Heart right ventricle (tissue), 16 donors: ENCODE results near the gene ANXA4. TPM values are rescaled to one million over a fixed set of nuclear protein-coding genes. Genes with fewer than 3 reads are reported as not detected.

Experiments used
- ATAC-seq, 8 donors: fragments of 200-7000 bp; cut with Tn5 transposase; one replicate each; pipeline ENCODE4 v1.9.1; 2020; ENCODE audit warnings: mild to moderate bottlenecking in 8 of 8, moderate library complexity in 8 of 8, moderate number of reproducible peaks in 1 of 8
- DNase-seq, 2 donors: peaks; one replicate each; pipeline ENCODE4 v3.0.0-alpha.2; 2020
- H3K27ac ChIP-seq, 10 donors: fragments of 200-600 bp; sonication (generic) in 2 of 10; one replicate each; pipeline versions ENCODE4 v1.5.0 to v1.8.0; 2020 to 2022; ENCODE audit warnings: mild to moderate bottlenecking in 3 of 10
- H3K27me3 ChIP-seq, 7 donors: fragments of 200-600 bp; one replicate each; pipeline ENCODE4 v1.8.0; 2021 to 2022; ENCODE audit warnings: mild to moderate bottlenecking in 2 of 7
- H3K36me3 ChIP-seq, 9 donors: fragments of 200-600 bp; sonication (generic) in 1 of 9; one replicate each; pipeline versions ENCODE4 v1.5.0 to v1.8.0; 2020 to 2022; ENCODE audit warnings: mild to moderate bottlenecking in 2 of 9
- H3K4me1 ChIP-seq, 9 donors: fragments of 200-600 bp; sonication (generic) in 1 of 9; one replicate each; pipeline versions ENCODE4 v1.5.0 to v1.8.0; 2020 to 2022; ENCODE audit warnings: mild to moderate bottlenecking in 4 of 9
- H3K4me3 ChIP-seq, 10 donors: fragments of 200-600 bp; sonication (generic) in 2 of 10; one replicate each; pipeline versions ENCODE4 v1.5.0 to v1.8.0; 2020 to 2022; ENCODE audit warnings: mild to moderate bottlenecking in 7 of 10, moderate library complexity in 2 of 10
- H3K9me3 ChIP-seq, 11 donors: fragments of 200-600 bp in 10 of 11; sonication (generic) in 2 of 11; one replicate each; pipeline versions ENCODE4 v1.5.0 to v1.8.0; 2013 to 2022; ENCODE audit warnings: mild to moderate bottlenecking in 2 of 11, control low read depth in 1 of 11, moderate library complexity in 1 of 11
- WGBS, 2 donors: extraction: QIAGEN DNeasy Blood & Tissue Kit; methylation state at CpG; one replicate each; pipeline ENCODE4 v1.1.7; 2013; ENCODE audit warnings: inconsistent platforms in 1 of 2; 5-methylcytosine and 5-hydroxymethylcytosine counted together
- intact Hi-C, 10 donors: fragments of 100-400 bp; cut with DNase I; formaldehyde crosslinking; loops; one replicate each; pipeline versions ENCODE4 v1.11.1 to v1.14.2; 2022
- polyA plus RNA-seq, 2 donors: library from polyadenylated mRNA; stranded (reverse); fragments of 200-250 nt; gene quantifications; one replicate each; pipeline ENCODE4 v1.2.3, GENCODE V29; 2013
- total RNA-seq, 10 donors: library from RNA; stranded (reverse); fragmentation: NEBNext Ultra II Directional in 3 of 10; extraction: Animal tissue kit (Norgen Biotek cat#: 25700) in 3 of 10; gene quantifications; one replicate each; pipeline versions ENCODE4 v1.2.1 to v1.2.4, GENCODE V29; 2021 to 2023
- TF ChIP-seq, protein P1 (sequence below), 9 donors: fragments of 200-600 bp; sonication (generic) in 2 of 9; IDR thresholded peaks; one replicate each; pipeline versions ENCODE4 v1.5.0 to v1.8.0; 2021 to 2022; ENCODE audit warnings: antibody characterized with exemption in 9 of 9, mild to moderate bottlenecking in 5 of 9, moderate library complexity in 1 of 9
- donor health status: Arrhythmogenic right ventricular cardiomyopathy.
- donor health status: ischemic (EF 13 %, LVEDD 7.1; RV severe dilation, severe dysfunction).
- donor health status: healthy with polysubstance abuse.
- donor health status: DM: no; HTN: yes; CAD: no.
- donor health status: DM: no; HTN: no; CAD: no.
- donor health status: ischemic (EF 25% LVEDD 6.9; RV normal size, moderate dysfunction).
- donor health status: ischemic (EF 25% LVEDD 5.7; RV mildly dilated, moderate dysfunction).
- donor health status: healthy.
- donor health status: DM: yes; HTN: yes; CAD: no.
- donor health status: Ischemic cardiomyopathy.
- donor health status: ischemic (EF 35%, LVEDD 5.7; RV mildly dilated, moderate dysfunction).
- donor health status: nonischemic (EF 11% LVEDD 7.7; RV severe dilation, severe dysfunction).
- donor health status: DM: yes; HTN: yes; CAD: no.
- donor health status: PGD.
- donor health status: ischemic (EF 29% LVEDD 5.4; RV normal size, mild dysfunction).
- donor health status: nonischemic (EF 23%, LVEDD 6.1; RV moderate dilation, normal function).

ANXA4 gene
- total and polyA plus RNA-seq, 12 donors, result 12.0 to 36.7 (median 22.6) TPM

DNA sequence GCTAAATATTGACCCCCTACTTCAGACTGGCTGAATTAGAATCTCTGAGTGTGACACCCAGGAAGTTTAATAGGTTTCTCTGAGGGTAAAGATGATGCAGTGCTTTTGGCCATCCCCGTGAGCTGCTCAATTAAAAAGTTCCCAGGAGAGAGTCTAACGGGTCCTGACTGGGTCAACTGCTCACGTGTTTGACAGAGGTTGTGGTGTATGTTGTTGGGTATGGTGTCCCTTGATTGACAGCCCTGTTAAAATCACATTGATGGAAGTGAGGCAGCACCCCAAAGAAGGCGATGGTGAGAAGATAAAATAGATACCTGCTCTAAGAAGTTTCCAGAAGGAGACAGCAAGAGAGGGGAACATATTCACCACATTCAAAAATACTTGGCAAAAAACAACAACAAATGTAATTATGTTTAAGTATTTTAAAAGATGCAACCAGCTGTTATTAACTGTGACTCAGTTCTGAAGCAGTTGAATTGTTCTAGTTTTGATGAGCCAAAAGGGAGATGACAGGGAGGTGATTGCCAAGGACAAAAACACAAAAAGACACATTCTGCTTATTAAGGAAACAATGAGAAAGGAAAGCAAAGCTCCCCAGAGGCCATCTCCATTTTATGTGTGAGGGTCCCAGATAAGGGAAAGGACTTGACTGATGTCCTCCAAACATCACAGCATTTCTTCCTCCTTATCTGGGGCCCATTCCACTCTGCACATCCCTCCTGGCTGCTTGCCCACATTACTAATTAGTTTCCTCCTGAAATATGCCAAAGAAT lies 76.0 kb downstream of the ANXA4 start:
- TF ChIP-seq, protein P1, sequence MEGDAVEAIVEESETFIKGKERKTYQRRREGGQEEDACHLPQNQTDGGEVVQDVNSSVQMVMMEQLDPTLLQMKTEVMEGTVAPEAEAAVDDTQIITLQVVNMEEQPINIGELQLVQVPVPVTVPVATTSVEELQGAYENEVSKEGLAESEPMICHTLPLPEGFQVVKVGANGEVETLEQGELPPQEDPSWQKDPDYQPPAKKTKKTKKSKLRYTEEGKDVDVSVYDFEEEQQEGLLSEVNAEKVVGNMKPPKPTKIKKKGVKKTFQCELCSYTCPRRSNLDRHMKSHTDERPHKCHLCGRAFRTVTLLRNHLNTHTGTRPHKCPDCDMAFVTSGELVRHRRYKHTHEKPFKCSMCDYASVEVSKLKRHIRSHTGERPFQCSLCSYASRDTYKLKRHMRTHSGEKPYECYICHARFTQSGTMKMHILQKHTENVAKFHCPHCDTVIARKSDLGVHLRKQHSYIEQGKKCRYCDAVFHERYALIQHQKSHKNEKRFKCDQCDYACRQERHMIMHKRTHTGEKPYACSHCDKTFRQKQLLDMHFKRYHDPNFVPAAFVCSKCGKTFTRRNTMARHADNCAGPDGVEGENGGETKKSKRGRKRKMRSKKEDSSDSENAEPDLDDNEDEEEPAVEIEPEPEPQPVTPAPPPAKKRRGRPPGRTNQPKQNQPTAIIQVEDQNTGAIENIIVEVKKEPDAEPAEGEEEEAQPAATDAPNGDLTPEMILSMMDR (IDR thresholded peaks at IDR 0.05), result no peak
- no peaks in the 10 kb centered on the region for H3K9me3 ChIP-seq
- no peak for DNase-seq
- peak overlapping the region in 1 of 10 donors; percentile 11 for H3K27ac ChIP-seq
- intact Hi-C loops, result loop anchor here (1.0 to 10.0 kb wide), 8 partner anchors 53 to 263 kb away; partner anchors contain the start of gene ANXA4 (in 3 of the 10)
- 60 to 61% methylated on average over 4 of the region's 4 CpGs for WGBS, 2 donors
- peak in 1 of 8 donors; percentile 25 for ATAC-seq
- no peaks in the 10 kb centered on the region for H3K27me3 ChIP-seq
- peaks cover 0 to 26% (median 0%) of the 10 kb centered on the region in 9 donors for H3K4me1 ChIP-seq
- no peak overlapping the region for H3K4me3 ChIP-seq
- H3K36me3 ChIP-seq, result peaks cover 0 to 62% (median 3%) of the 10 kb centered on the region in 9 donors

- TF ChIP-seq, protein P1 (IDR thresholded peaks at IDR 0.05), result no peak
- no peaks in the 10 kb centered on the region for H3K27me3 ChIP-seq
- intact Hi-C loops, result loop anchor here in 2 of 10 donors (10.0 kb wide), 1 partner anchor 273 kb away; no protein-coding TSS in a partner anchor
- WGBS, 2 donors, result 84 to 88% methylated on average over 9 of the region's 9 CpGs
- DNase-seq (no peak), ATAC-seq (no peak)
- no peaks in the 10 kb centered on the region for H3K9me3 ChIP-seq
- H3K36me3 ChIP-seq, result peaks cover 0 to 20% (median 0%) of the 10 kb centered on the region in 9 donors
- no peak overlapping the region for H3K4me3 ChIP-seq
- peaks cover 6 to 36% (median 30%) of the 10 kb centered on the region in 9 donors for H3K4me1 ChIP-seq
- no peak overlapping the region for H3K27ac ChIP-seq
These were observed 86.0 kb downstream of the ANXA4 start for GRCh38 chr2:69827796-69828540.

GRCh38 chr2:69828938-69829255 lies 87.0 kb downstream of the ANXA4 start:
- ATAC-seq (no peak), DNase-seq (no peak)
- no peaks in the 10 kb centered on the region for H3K9me3 ChIP-seq
- peaks cover 6 to 43% (median 30%) of the 10 kb centered on the region in 9 donors for H3K4me1 ChIP-seq
- peaks cover 0 to 17% (median 0%) of the 10 kb centered on the region in 9 donors for H3K36me3 ChIP-seq
- intact Hi-C loops, result loop anchor here in 2 of 10 donors (10.0 kb wide), 1 partner anchor 274 kb away; no protein-coding TSS in a partner anchor
- H3K4me3 ChIP-seq, result peak overlapping the region; percentile 62 to 100 (median 96)
- H3K27ac ChIP-seq, result peak overlapping the region; percentile 83 to 97 (median 93)
- 7 to 9% methylated on average over 7 of the region's 7 CpGs for WGBS, 2 donors
- no peaks in the 10 kb centered on the region for H3K27me3 ChIP-seq
- TF ChIP-seq, protein P1 (IDR thresholded peaks at IDR 0.05), result no peak
